Measurements from ENCODE around the gene PIP5K1C.

PIP5K1C gene

GRCh38 chr19:3644351-3645066 is 55.8 kb downstream of the PIP5K1C start:
- TF ChIP-seq CTCF (IDR thresholded peaks at IDR 0.05) (no peak), ZFX (IDR thresholded peaks at IDR 0.05; ENCODE audit: borderline replicate concordance) (no peak)
- H3K27ac ChIP-seq: peak overlapping the region; percentile 7; the same call in 1 of the 2 replicates

- H3K27ac ChIP-seq: peak overlapping the region; percentile 52; the same call in 1 of the 2 replicates
- TF ChIP-seq ZFX (IDR thresholded peaks at IDR 0.05; ENCODE audit: borderline replicate concordance): no peak
- TF ChIP-seq CTCF (IDR thresholded peaks at IDR 0.05): no peak
These were observed 56.5 kb downstream of the PIP5K1C start for GRCh38 chr19:3643674-3644313.

GRCh38 chr19:3642987-3643673 is 57.1 kb downstream of the PIP5K1C start:
- H3K27ac ChIP-seq: peak overlapping the region; percentile 52; the same call in 1 of the 2 replicates
- TF ChIP-seq ZFX (IDR thresholded peaks at IDR 0.05; ENCODE audit: borderline replicate concordance) (no peak), CTCF (IDR thresholded peaks at IDR 0.05) (no peak)

- H3K27ac ChIP-seq: peak overlapping the region; percentile 52; the same call in 1 of the 2 replicates
- TF ChIP-seq CTCF (IDR thresholded peaks at IDR 0.05) (no peak), ZFX (IDR thresholded peaks at IDR 0.05; ENCODE audit: borderline replicate concordance) (no peak)
These were observed 58.0 kb downstream of the PIP5K1C start for GRCh38 chr19:3642296-3642695.

- no peak overlapping the region; the same call in 1 of the 2 replicates for H3K27ac ChIP-seq
- TF ChIP-seq ZFX (IDR thresholded peaks at IDR 0.05; ENCODE audit: borderline replicate concordance): no peak
- no peak for TF ChIP-seq CTCF (IDR thresholded peaks at IDR 0.05)
These were observed 58.6 kb downstream of the PIP5K1C start for GRCh38 chr19:3641515-3642269.

- TF ChIP-seq ZFX (IDR thresholded peaks at IDR 0.05; ENCODE audit: borderline replicate concordance) (no peak), CTCF (IDR thresholded peaks at IDR 0.05) (no peak)
- H3K27ac ChIP-seq: no peak overlapping the region
These were observed 60.8 kb downstream of the PIP5K1C start for GRCh38 chr19:3639479-3639878.

All from 22Rv1 (cell line).